T47D (cell line): ENCODE results near the gene PSPN.
"Not testable (repeated sequence)": the region's sequence is repeated elsewhere in the genome, so short reads cannot be mapped to it uniquely, and the experiment has no call there.

Source experiments
- DNase-seq, 2 experiments: peaks; one replicate each; pipeline versions ENCODE4 v3.0.0 to v3.0.0-alpha.2; 2011 to 2012; ENCODE audit warnings: low read depth in 1 of 2, low spot score in 1 of 2
- JUND ChIP-seq: IDR thresholded peaks from 2 replicates; pipeline ENCODE4 v1.6.1; 2012; ENCODE audit warnings: low read depth
- in situ Hi-C: cut with HindIII; loops from 2 replicates; pipeline ENCODE4 v1.10.0; 2016; ENCODE audit warnings: low sequenced_read_pairs, low pct_unique_long_range_greater_than_20kb

Gene PSPN

DNA sequence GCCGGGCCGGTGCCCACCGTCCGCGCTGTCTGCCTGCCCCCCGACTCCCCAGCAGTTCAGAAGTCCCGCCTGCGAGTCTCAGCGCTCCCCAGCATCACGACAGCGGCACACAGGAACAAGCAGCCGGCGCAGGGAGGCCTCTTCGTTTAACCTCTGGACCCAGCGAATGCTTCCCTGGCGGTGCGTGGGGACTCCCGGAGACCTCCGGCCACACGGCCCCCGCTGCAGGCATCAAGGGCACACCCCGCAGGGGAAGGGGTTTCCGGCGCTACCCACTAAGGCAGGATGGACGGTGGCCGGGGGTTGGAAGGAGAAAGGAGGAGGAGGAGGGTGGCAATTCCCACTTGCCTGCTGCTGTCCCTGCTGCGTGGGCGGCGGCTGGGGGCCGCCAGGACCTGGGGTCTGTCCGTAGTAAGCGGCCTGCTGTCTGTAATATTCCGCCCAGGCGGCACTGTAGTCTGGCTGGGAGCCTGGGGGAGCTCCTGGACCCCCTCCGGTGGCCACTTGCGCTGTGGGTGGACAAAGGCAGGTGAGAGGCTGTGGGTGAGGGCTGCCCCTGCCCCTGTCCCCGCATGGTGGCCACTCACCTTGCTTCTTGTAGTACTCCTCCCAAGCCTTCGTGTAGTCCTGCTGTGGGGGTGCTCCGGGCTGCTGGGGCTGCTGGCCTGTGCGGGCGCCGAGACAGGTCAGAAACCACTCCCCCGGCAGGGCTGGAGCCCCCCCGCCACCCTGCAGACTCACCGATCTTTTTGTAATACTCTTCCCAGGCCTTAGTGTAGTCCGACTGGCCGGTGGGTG, 39.3 kb upstream of the PSPN start:
- no peak for DNase-seq
- in situ Hi-C loops = no loop called here
- no peak for TF ChIP-seq JUND

DNA sequence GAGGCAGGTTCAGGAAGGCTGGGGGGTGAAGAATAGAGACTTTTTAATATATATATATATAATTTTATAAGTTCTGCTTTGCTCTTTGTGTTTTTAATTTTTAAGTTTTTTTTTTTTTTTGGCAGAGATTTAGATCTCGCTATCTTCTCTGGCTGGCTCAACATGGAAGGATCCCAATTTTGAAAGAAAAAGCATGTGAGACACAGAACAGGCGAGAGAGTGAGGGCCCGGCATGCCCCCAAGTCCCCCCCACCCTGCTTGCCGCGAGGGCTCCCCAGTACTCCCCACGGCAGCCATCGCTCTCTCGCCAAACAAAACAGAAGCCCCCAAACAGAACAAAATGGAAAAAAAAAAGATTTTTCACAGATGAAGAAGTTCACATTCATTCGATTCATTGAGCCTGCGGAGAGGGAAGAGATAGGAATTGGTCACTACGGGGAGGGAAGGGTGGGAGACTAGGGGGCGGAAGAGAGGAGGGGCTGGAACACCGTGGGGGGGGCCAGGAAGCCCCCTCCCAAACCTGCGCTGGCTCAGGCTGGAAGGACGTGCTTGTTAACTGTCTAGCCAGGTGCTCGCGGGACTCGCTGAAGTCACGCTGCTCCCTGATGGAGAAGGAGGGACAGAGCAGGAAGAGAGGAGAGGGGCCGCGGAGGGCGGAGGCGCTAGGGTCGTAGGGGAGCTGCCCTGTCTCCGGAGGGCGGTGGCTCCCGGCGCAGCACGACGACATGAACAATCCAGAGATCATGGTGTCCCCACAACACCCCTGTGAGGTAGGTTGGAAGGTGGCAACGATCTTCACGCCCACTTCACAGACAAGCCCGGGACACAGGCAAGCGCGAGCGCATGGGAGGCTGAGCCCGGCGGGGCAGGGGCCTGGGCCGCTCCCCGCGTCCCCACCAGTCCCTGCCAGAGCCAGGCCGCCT, 38.2 kb upstream of the PSPN start:
- TF ChIP-seq JUND = no peak
- in situ Hi-C loops = no loop called here
- no peak for DNase-seq

DNA sequence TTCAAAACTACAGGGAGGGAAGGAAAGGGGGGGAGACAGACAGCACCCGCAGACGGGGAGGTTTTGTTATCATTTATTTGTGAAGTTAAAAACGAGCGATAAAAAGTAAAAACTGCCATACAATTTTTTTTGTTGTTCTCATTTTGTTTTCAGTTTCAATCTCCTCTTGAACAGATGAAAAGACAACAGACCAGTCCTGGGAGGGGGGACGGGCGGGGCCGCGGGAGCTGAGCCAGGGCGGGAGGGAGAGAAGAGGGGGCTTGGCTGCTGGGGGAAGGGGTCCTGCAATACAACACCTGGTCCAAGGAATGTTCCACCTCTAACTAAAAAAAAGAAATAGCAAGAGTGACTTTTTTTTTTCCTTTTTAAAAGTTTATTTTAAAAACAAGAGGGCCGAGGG, 37.6 kb upstream of the PSPN start:
- in situ Hi-C loops = no loop called here
- no peak for DNase-seq
- no peak for TF ChIP-seq JUND

DNA sequence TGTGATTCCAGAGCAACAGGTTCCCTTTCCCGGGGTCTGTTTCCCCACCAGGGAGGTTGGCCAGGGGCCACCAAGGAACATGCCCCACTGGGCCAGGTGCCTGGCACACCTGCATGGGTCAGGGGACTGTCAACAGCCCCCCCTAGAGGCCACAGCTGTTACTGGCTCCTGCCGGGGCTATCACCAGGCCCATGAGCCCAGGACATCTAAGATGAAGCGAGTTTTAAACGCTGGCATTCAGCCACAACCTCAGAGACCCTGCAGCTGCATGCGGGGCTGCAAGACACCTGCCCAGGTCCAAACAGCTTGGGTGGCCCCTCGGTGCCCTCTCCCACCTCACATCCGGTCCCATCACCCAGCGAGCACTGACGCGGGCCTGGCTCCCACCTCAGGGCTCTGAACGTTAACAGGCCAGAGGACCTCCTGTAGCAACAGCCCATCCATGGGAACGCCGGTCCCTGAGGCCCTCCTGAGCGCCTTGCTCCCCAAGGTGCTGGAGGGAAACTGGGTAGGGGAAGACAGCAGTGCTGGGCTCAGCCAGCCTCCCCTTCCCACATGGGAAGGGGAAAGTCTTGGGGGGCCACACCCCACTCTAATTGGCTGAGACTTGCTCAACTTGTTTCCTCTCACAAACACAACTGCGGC, 36.8 kb upstream of the PSPN start:
- peak in 1 of 2 experiments; percentile 56 for DNase-seq
- no peak for TF ChIP-seq JUND
- in situ Hi-C loops = no loop called here

DNA sequence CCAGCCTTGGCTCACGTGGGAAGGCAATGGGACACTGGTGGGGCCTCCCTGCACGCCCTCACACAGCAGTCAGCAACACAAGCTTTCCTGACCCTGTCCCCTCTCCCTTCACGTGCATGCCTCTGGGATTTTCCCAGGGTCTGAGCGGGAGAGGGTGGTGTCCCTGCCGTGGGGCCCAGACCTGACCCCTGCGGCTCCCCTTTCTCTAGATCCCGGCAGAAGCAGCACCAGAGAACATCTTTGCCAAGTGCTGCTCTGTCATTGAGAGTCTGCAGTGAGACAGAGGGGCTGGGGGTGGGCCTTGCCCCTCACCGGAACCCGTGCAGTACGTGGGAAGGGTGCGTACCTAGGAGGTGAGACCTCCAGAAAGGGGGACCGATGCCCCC, 36.3 kb upstream of the PSPN start:
- peak; percentile 14; the same call in 1 of the 2 replicates for TF ChIP-seq JUND
- in situ Hi-C loops = no loop called here

DNA sequence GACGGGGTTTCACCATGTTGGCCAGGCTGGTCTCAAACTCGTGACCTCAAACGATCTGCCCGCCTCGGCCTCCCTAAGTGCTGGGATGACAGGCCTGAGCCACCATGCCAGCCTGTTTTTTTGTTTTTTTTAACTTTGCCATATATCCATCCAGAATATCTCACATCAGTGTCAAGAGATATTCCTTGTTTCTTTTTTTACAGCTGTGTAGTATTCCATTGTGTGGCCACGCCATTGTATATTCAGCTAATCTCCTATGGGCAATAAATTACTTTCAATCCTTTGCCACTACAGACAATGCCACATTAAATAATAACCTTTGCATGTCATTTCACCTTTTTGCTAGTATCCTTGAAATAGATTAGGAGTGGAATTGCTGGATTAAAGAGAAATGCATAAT, 33.6 kb upstream of the PSPN start:
- no peak for TF ChIP-seq JUND
- in situ Hi-C loops = no loop called here
- DNase-seq = no peak

More for the DNA sequence above, 36.3 kb upstream of the PSPN start:
- no peak for DNase-seq

DNA sequence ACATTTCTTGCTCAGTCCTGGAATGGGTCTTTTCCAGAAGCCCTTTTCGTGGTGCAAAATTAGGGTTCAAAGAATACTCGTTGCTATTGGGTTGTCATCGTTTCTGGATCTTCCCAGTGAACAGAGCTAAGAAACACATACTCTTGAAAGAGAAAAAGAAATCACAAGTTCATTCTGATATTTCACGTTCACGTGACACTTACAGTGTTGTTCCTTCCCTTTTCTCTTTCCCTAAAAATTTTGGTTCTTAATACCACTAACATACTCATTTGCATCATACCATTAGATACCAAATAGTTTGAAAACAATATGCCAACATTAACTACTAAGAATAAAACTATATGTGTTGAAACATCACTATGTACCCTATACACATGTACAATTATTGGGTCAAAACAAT, 30.7 kb upstream of the PSPN start:
- no peak for DNase-seq
- TF ChIP-seq JUND = no peak
- in situ Hi-C loops = no loop called here

DNA sequence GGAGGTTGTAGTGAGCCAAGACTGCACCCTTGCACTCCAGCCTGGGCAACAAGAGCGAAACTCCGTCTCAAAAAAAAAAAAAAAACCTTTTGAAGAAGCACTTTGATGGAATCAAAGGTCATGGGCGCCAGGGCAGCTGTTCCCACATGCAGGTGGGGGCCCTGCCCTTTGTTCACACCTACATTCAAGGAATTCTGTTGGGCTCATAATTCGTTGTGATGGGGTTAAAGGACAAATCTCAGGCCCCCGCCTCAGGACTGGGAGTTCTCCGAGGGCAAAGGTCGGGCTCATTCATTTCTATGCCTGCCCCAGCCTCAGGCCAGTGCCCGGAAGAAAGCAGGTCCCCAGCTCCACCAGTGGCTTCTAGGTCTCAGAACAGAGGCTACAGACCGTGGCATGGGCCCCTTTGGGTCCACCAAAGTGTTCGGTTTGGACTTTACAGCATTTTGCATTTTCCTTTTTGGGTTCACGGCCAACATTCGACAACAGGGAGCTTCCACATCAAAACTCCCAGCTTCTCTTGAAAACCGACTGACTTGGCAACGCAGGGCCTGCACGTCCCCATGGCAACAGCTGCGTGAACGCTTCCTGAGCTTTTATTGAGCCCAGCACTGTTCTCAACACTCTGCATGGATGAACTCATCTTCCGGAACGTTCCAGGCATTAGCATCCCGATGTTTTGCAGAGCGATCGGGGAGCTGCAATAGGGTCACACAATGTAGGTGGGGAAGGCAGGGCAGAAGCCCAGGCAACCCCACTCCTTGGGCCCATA, 27.3 kb upstream of the PSPN start:
- in situ Hi-C loops = no loop called here
- DNase-seq = no peak

DNA sequence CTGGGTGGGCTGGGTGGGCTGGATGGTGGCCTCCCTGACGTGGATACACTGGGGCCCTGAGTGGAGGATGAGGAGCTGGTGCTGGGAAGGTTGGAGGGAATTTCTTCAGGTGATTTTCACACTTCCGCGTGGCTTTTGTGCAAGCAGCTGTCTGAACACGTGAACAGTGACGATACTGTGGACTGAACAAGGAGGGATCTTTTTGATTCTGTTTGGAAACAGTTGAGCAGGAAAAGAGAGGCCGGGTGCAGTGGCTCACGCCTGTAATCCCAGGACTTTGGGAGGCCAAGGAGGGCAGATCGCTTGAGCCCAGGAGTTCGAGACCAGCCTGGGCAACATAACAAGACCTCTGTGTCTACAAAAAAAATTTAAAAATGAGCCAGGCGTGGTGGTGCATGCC, 26.3 kb upstream of the PSPN start:
- no peak for DNase-seq

More for the DNA sequence above, 27.3 kb upstream of the PSPN start:
- no peak for TF ChIP-seq JUND

DNA sequence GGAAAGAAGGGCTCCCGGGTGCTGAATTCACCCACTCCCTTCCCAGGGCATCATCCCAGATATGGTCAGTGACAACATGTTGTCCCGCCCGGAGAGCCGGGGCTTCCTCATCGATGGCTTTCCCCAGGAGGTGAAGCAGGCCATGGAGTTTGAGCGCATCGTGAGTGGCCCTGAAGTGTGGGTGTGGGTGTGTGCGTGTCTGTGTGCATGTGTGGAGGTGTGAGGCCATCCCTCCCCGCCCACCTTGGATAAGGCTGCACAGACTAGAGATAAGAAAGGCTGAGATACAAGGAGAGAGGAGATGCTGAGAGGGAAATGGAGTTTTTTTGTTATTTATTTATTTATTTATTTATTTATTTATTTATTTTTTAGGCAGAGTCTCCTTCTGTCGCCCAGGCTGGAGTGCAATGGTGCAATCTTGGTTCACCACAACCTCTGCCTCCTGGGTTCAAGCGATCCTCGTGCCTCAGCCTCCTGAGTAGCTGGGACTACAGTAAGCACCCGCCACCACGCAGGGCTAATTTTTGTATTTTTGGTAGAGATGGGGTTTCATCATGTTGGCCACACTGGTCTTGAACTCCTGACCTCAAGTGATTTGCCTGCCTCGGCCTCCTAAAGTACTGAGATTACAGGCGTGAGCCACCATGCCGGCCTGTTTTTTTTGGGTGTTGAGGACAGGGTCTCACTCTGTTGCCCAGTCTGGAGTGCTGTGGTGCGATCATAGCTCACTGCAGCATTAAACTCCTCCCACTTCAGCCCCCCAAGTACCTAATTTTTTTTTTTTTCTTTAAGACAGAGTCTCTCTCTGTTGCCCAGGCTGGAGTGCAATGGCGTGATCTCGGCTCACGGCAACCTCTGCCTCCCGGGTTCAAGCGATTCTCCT, 24.6 kb upstream of the PSPN start:
- DNase-seq, in situ Hi-C loops: not testable (repeated sequence)

More for the DNA sequence above, 26.3 kb upstream of the PSPN start:
- in situ Hi-C loops = no loop called here
- TF ChIP-seq JUND = no peak

DNA sequence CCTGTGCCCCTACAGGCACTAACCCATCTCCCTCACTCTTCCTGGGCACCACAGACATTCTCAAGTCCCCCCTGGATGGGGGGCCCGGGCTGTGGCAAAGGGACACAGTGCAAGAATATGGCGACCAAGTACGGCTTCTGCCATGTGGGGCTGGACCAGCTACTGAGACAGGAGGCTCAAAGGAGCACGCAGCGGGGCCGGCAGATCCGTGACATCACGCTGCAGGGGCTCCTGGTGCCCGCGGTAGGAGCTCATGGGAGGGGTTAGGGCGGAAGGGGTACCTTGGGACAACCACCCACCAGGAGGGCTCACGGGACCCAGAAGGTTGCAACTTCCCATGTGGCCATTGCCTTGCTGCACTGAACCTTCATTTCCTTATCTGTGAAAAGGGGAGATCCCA, 20.6 kb upstream of the PSPN start:
- no peak for TF ChIP-seq JUND
- DNase-seq = no peak
- in situ Hi-C loops = no loop called here

DNA sequence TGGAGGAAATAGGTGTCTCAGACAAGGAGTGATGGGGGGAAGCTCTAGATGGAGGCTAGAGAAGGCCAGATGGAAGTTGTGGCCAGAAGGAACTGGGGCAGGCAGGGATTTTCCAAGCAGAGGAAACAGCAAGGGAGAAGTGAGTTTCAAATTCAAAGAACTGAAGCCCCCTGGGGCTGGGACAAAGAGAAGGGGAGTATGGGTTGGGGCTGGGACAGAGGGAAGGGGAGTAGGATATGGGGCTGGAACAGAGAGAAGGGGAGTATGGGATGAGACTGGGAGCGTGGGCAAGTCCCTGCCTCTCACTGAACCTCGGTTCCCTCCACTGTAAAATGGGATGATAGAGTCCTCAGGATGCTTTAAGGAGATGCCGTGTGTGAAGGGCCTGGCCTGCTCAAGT, 19.1 kb upstream of the PSPN start:
- no peak for DNase-seq
- no peak for TF ChIP-seq JUND
- in situ Hi-C loops = no loop called here
